ENCODE data around the gene TMEM225B.

GRCh38 chr7:99629643-99630042, 31.6 kb downstream of the TMEM225B start:
- TF ChIP-seq CTCF (IDR thresholded peaks at IDR 0.05) (no peak), EZH2 (IDR thresholded peaks at IDR 0.05; ENCODE audit: borderline replicate concordance, insufficient read depth, low read depth, low read length, poor library complexity, severe bottlenecking) (no peak)

Measured in B cell (primary cell).